ENCODE measurements around the gene SNRPA.
"Not testable (repeated sequence)": the region's sequence is repeated elsewhere in the genome, so short reads cannot be mapped to it uniquely, and the experiment has no call there.

The SNRPA gene

DNA sequence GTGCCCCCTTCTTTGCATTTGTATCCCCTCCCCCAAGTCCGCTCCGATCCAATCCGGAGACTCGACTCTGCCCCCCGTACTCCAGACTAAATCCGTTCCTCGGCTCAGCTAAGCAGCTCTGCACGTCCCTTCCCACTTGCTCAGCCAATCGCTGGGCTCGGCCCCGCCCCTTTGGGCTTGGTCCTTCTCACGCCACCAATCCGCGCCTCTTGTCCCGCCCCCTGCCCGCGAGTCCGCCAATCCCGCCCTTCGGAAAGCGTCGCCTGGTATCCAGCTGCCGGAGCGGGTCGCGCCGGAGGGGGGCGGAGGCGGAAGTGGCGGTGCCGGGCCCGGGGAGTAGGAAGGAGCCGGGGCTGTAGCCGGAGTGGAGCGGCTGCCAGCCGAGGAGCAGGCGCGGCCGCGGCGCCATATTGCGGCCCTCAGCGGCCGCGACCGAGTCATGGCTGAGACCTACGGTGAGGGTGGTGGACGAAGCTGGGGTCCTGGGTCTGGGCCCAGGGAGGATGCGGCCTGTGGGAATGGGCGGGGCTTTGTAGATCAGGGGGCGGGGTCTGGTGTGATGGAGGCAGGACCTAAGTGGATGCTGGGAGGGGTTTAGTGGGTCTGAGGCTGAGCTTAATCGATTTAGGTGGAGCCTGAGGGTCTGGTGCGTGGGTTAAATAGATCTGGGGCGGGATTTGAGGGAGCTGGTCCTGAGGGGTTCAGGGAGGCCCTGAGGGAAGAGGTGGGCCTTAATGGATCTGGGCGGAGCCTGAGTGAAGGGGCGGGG is 27.1 kb downstream of the SNRPA start, which contains the start of gene RAB4B:
Gene RAB4B (plus strand): TSS at position 311 of the 769 bp plus-strand sequence. CDS start 129 bp downstream, at position 440.
- DNase-seq = peak; percentile 99

- no peak for DNase-seq
Observed at GRCh38 chr19:40778706-40779284, 27.8 kb downstream of the SNRPA start.

DNA sequence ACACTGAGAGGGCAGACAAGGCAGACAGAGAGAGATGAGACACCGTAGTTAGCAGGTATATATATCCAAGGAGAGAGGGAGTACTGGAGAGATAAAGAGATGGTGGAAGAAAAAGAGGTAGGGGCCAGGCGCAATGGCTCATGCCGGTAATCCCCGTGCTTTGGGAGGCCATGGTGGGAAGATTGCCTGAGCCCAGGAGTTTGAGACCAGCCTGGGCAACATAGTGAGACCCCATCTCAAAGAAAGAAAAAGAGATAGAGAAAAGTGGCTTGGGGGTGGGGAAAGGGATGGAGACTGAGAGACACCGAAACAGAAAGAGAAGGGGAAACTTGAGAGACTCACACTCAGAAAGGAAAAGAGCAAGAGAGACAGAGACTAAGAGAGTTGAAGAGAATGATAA is 29.6 kb downstream of the SNRPA start:
- no peak for DNase-seq

DNA sequence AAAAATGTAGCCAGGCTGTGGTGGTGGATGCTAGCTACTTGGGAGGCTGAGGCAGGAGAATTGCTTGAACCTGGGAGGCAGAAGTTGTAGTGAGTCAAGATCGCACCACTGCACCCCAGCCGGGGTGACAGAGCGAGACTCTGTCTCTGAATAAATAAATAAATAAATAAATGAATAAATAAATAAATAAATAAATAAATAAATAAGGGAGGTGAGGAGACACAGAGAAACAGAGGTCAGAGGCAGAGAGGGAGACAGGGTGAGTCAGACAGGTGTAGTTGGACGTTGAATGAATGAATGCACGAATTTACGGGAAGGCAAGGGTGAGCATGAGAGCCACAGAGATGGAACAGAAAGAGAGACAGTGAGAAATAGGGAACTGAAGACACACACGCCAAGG is 30.1 kb downstream of the SNRPA start:
- DNase-seq = no peak

- DNase-seq = no peak
Observed at GRCh38 chr19:40783711-40784110, 32.7 kb downstream of the SNRPA start.

DNA sequence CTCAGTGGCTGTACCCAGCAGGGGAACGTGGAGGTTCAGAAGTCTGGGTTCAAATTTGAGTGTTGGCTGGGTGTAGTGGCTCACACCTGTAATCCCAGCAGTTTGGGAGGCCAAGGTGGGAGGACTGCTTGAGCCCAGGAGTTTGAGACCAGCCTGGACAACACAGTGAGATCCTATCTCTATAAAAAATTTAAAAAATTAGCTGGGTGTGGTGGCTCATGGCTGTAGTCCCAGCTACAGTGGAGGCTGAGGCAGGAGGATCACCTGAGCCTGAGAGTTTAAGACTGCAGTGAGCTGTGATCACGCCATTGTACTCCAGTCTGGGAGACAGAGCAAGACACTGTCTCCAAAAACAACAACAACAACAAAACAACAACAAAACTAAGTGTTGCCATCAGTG is 33.1 kb downstream of the SNRPA start:
- DNase-seq = not testable (repeated sequence)

DNA sequence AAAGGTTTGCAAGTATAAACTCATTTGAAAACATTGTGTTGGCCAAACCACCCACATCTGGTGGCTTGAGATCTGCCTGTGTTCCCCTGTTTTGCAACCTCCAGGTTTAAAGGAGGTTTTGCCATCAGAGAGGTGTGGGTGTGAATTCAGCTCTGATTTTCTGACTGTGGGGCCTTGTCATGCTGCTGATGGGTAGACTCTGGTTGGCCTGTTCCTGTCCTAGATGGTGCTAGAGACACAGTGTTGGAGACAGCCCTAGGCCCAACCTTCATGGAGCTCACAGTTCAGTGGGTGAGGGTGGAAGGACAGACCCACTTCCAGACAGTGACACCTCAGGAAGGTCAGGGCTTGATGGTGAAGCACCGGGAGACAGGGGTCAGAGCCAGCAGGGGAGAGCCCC is 34.5 kb downstream of the SNRPA start:
- no peak for DNase-seq

- no peak for DNase-seq
Observed at GRCh38 chr19:40786060-40787037, 35.3 kb downstream of the SNRPA start.

GRCh38 chr19:40791349-40791748 is 40.3 kb downstream of the SNRPA start:
- DNase-seq = no peak

DNA sequence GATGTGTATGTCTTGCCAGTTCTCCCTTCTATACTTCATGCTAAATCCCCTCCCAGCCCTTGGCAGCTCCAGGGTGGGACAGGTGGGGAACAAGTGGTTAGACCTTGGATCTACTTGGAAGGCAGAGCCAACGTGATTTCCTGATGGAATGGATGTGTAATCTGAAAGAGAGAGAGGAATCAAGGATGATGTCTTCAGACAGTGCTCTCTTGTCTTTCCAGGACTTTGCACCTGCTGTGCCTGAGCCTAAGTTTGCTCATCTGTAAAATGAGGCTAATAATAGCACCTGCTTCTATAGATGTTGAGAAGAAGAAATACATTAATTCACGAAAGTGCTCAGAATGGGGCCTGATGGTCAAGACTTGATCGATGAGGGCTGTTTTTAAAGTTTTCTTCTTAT is 41.0 kb downstream of the SNRPA start:
- DNase-seq = no peak

- DNase-seq = no peak
Observed at GRCh38 chr19:40797166-40797962, 46.4 kb downstream of the SNRPA start.

DNA sequence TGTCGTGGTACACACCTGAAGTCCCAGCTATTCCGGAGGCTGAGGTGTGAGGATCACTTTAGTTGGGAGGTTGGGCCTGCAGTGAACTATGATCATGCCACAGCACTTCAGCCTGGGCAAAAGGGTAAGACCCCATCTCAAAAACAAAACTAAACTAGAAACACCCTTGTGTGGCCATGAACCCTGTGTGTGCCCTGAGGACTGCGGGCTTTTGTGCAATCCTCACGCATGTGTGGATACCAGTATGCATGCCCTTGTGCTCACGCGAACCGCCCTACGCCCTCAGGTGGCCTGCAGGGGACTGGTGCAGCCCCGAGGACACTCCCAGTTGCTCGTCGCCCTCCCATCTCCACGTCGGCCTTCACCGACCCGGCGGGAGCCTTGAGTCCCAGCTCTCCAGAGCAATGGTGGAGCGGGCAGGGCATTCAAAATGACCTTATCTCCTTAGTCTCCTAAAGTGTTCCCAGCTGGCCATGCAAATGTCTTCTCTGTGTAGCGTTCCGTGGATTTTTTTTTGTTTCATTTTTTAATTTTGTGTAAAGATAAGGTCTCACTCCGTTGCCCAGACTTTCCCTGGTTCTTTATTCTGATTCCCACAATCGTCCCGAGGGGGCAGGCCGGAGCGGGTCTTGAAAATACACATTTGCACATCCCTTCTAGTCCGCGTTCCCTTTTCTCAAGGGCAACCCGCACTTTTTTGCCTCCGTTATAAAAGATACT is 47.1 kb downstream of the SNRPA start:
- DNase-seq = no peak

GRCh38 chr19:40798683-40799557 is 47.9 kb downstream of the SNRPA start, which contains the start of gene EGLN2:
EGLN2 (plus strand) TSS chr19:40799191; CDS start chr19:40800573, 1,382 bp downstream.
- peak; percentile 95 for DNase-seq

DNA sequence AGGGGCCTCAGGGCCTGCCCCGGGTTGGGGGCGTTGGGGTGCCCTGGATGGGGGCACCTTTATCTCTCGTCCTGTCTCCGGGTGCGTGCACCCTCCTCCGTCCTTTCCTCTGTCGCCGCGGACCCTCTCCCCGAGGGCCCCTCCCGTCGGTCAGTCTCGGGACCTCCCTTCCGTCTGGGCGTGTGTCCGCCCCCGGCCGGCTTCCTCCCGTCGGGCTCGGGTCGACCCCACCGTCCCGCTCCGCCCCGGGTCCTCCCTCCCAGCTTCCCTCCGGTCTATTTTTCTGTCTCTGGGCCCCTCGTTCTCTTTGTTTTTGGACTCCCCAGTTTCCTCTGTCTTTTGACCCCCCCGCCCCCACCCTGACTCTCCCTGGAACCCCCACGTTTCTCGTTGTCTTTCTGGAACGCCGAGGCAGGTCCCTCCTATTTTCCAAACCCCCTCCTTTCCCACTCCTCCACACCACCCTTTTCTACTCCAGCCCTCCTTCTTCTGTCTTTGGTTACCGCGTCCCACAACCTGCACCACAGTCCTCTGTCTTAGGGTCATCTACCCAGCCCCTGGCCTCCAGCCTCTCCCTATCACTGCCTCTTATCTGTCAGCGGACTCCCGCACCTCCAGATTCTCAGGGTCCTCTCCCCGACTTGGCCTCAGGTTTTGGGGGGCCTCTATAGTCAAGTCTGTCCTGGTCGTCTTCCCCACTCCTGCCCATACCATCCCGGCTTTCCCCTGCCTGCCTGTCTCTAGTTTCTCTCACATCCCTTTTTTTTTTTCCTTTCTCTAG is 48.7 kb downstream of the SNRPA start:
- DNase-seq = no peak

- DNase-seq = no peak
Observed at GRCh38 chr19:40800339-40800996, 49.5 kb downstream of the SNRPA start.

DNA sequence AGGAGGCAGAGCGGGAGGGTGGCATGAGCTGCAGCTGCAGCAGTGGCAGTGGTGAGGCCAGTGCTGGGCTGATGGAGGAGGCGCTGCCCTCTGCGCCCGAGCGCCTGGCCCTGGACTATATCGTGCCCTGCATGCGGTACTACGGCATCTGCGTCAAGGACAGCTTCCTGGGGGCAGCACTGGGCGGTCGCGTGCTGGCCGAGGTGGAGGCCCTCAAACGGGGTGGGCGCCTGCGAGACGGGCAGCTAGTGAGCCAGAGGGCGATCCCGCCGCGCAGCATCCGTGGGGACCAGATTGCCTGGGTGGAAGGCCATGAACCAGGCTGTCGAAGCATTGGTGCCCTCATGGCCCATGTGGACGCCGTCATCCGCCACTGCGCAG is 50.0 kb downstream of the SNRPA start:
- no peak for DNase-seq

GRCh38 chr19:40801426-40802299 is 50.7 kb downstream of the SNRPA start:
- DNase-seq = no peak

Data from NCI-H187 treated with DMSO at 0.1 percent for 48 hours (cell line).